HEK293T (cell line): ENCODE data around the gene MPV17L2.
"Not testable (repeated sequence)": the region's sequence is repeated elsewhere in the genome, so short reads cannot be mapped to it uniquely, and the experiment has no call there.

Experiments used
- CTCF ChIA-PET: fragments of 350-600 bp; formaldehyde crosslinking; extraction: SDS; loops from one replicate; lab custom pipeline; 2021; ENCODE audit warnings: antibody characterized with exemption, inconsistent platforms; lab: Yijun Ruan, JAX
- POLR2A ChIA-PET: fragments of 350-600 bp; formaldehyde crosslinking; extraction: SDS; loops from one replicate; lab custom pipeline; 2020; ENCODE audit warnings: antibody characterized with exemption, inconsistent platforms; lab: Yijun Ruan, JAX
- DNase-seq: peaks from one replicate; pipeline ENCODE4 v3.0.0; 2012; ENCODE audit warnings: mixed read lengths; ENCODE audit errors: extremely low spot score
- ARNT ChIP-seq: fragments of 450-650 bp; IDR thresholded peaks from 2 replicates; pipeline ENCODE4 v1.6.1; 2017; ENCODE audit warnings: mild to moderate bottlenecking
- BHLHE40 ChIP-seq: fragments of 450-650 bp; IDR thresholded peaks from 2 replicates; pipeline ENCODE4 v1.6.1; 2016; ENCODE audit warnings: mild to moderate bottlenecking, moderate library complexity, borderline replicate concordance
- CTBP1 ChIP-seq: fragments of 450-650 bp; IDR thresholded peaks from 2 replicates; pipeline ENCODE4 v1.6.1; 2016; ENCODE audit warnings: borderline replicate concordance
- ELF4 ChIP-seq: fragments of 450-650 bp; IDR thresholded peaks from 2 replicates; pipeline ENCODE4 v1.6.1; 2017; ENCODE audit warnings: antibody characterized with exemption
- FOXA1 ChIP-seq: fragments of 450-650 bp; IDR thresholded peaks from 2 replicates; pipeline ENCODE4 v1.6.1; 2016; ENCODE audit warnings: mild to moderate bottlenecking
- FOXK2 ChIP-seq: fragments of 450-650 bp; IDR thresholded peaks from 2 replicates; pipeline ENCODE4 v1.6.1; 2016; ENCODE audit warnings: mild to moderate bottlenecking
- FOXM1 ChIP-seq: fragments of 450-650 bp; IDR thresholded peaks from 2 replicates; pipeline ENCODE4 v1.6.1; 2017; ENCODE audit warnings: mild to moderate bottlenecking, borderline replicate concordance
- HDGF ChIP-seq: fragments of 450-650 bp; IDR thresholded peaks from 2 replicates; pipeline ENCODE4 v1.6.1; 2017; ENCODE audit warnings: antibody characterized with exemption, borderline replicate concordance
- L3MBTL2 ChIP-seq: fragments of 450-650 bp; conservative IDR thresholded peaks from 2 replicates; pipeline ENCODE4 v1.6.1; 2016; ENCODE audit warnings: mild to moderate bottlenecking
- LEF1 ChIP-seq: fragments of 450-650 bp; IDR thresholded peaks from 2 replicates; pipeline ENCODE4 v1.6.1; 2017; ENCODE audit warnings: mild to moderate bottlenecking, borderline replicate concordance
- NFRKB ChIP-seq: fragments of 450-650 bp; IDR thresholded peaks from 2 replicates; pipeline ENCODE4 v1.6.1; 2016; ENCODE audit warnings: mild to moderate bottlenecking, moderate library complexity
- PKNOX1 ChIP-seq: fragments of 450-650 bp; IDR thresholded peaks from 2 replicates; pipeline ENCODE4 v1.6.1; 2016
- SP1 ChIP-seq: fragments of 450-650 bp; IDR thresholded peaks from 2 replicates; pipeline ENCODE4 v1.6.1; 2017
- SUZ12 ChIP-seq: fragments of 450-650 bp; IDR thresholded peaks from 2 replicates; pipeline ENCODE4 v1.6.1; 2016; ENCODE audit warnings: mild to moderate bottlenecking
- TARDBP ChIP-seq: fragments of 450-650 bp; IDR thresholded peaks from 2 replicates; pipeline ENCODE4 v1.6.1; 2016
- ZNF384 ChIP-seq: fragments of 450-650 bp; IDR thresholded peaks from 2 replicates; pipeline ENCODE4 v1.6.1; 2016

Gene MPV17L2

GRCh38 chr19:18206018-18206417, 13.0 kb downstream of the MPV17L2 start:
- TF ChIP-seq LEF1 (no peak), L3MBTL2 (no peak), NFRKB (no peak), ARNT (no peak), FOXM1 (no peak), CTBP1 (no peak)
- CTCF ChIA-PET: interaction anchor here (0.9 to 3.9 kb wide), 3 partner anchors 27 to 93 kb away, joined by 3 to 30 read pairs (median 5); no protein-coding TSS in a partner anchor
- POLR2A ChIA-PET: interaction anchor here (0.8 to 3.2 kb wide), 5 partner anchors 13 to 117 kb away, joined by 3 to 22 read pairs (median 3); partner anchors contain the start of genes JUND, LSM4 and MPV17L2
- DNase-seq: no peak

GRCh38 chr19:18208098-18208951, 15.3 kb downstream of the MPV17L2 start:
- no peak for TF ChIP-seq SP1
- TF ChIP-seq ARNT: no peak
- ChIA-PET POLR2A (interaction anchor here (1.2 to 1.3 kb wide), 2 partner anchors 15 to 73 kb away, joined by 4 to 7 read pairs; partner anchors contain the start of genes JUND and MPV17L2), CTCF (interaction anchor here (0.5 to 1.9 kb wide), 10 partner anchors 8 to 74 kb away, joined by 3 to 18 read pairs (median 4); no protein-coding TSS in a partner anchor)
- peak; percentile 53 for DNase-seq

DNA sequence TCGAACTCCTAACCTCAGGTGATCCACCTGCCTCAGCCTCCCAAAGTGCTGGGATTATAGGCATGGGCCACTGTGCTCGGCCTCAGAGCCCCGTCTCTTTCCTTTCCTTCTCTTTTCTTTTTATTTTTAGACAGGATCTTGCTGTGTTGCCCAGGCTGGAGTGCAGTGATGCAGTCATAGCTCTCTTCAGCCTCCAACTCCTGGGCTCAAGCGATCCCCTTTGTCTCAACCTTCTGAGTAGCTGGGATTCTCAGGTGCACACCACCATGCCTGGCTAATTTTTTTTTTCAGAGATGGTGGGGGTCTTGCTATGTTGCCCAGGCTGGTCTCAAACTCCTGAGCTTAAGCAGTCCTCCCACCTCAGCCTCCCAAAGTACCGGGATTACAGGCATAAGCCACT, 16.9 kb downstream of the MPV17L2 start:
- ChIA-PET POLR2A (interaction anchor here (1.1 to 2.2 kb wide), 3 partner anchors 14 to 72 kb away, joined by 3 to 6 read pairs (median 5); partner anchors contain the start of genes JUND and MPV17L2), CTCF (interaction anchor here (1.4 to 1.6 kb wide), 2 partner anchors 42 to 119 kb away, joined by 3 to 4 read pairs; no protein-coding TSS in a partner anchor)
- not testable (repeated sequence) for DNase-seq

- ChIA-PET CTCF (no interaction called here), POLR2A (no interaction called here)
- DNase-seq: no peak
- TF ChIP-seq LEF1 (no peak), L3MBTL2 (no peak), BHLHE40 (no peak), FOXA1 (no peak), TARDBP (no peak), ARNT (no peak), FOXM1 (no peak), PKNOX1 (no peak), CTBP1 (no peak)
Observed at GRCh38 chr19:18211683-18212082, 18.7 kb downstream of the MPV17L2 start.

DNA sequence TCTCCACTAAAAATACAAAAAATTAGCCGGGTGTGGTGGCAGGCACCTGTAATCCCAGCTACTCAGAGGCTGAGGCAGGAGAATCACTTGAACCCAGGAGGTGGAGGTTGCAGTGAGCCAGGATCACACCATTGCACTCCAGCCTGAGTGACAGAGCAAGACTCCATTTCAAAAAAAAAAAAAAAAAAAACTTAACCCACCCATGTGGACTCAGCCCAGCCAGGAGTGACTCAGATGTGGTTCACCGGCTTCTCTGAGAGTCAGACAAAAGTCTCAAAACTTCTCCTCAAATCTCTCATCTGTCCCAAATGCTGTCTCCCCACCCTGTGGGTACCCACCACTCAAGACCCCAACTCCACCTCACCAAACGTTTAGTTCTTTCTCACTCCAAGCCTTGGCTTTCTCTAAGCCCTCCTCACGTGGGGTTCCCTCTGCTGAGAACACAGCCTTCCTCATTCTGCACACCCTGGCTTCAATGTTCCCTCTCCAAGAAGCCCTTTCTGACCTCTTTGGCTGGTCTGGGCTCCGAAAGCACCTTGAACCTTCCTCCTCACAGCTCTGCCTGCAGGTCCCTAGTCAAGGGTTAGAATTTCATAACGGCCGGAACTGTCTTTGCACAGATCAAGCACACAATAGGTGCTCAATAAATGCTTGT, 21.9 kb downstream of the MPV17L2 start:
- no peak for TF ChIP-seq ZNF384
- TF ChIP-seq L3MBTL2: no peak
- no peak for TF ChIP-seq FOXK2
- TF ChIP-seq BHLHE40: no peak
- TF ChIP-seq PKNOX1: no peak
- TF ChIP-seq FOXM1: no peak
- no peak for TF ChIP-seq HDGF
- TF ChIP-seq NFRKB: no peak
- no peak for TF ChIP-seq FOXA1
- TF ChIP-seq TARDBP: no peak
- TF ChIP-seq SP1: no peak
- TF ChIP-seq ARNT: no peak
- TF ChIP-seq CTBP1: no peak
- no peak for TF ChIP-seq SUZ12
- TF ChIP-seq ELF4: no peak
- no peak for TF ChIP-seq LEF1
- ChIA-PET CTCF (interaction anchor here (1.0 kb wide), 1 partner anchor 37 kb away, joined by 3 read pairs; no protein-coding TSS in a partner anchor), POLR2A (interaction anchor here (1.0 kb wide), 1 partner anchor 22 kb away, joined by 4 read pairs; the partner anchor contains the start of gene MPV17L2)
- no peak for DNase-seq

GRCh38 chr19:18216789-18217188, 23.8 kb downstream of the MPV17L2 start:
- CTCF ChIA-PET: interaction anchor here (0.7 kb wide), 1 partner anchor 8 kb away, joined by 3 read pairs; no protein-coding TSS in a partner anchor
- POLR2A ChIA-PET: no interaction called here
- TF ChIP-seq CTBP1: no peak
- DNase-seq: no peak

DNA sequence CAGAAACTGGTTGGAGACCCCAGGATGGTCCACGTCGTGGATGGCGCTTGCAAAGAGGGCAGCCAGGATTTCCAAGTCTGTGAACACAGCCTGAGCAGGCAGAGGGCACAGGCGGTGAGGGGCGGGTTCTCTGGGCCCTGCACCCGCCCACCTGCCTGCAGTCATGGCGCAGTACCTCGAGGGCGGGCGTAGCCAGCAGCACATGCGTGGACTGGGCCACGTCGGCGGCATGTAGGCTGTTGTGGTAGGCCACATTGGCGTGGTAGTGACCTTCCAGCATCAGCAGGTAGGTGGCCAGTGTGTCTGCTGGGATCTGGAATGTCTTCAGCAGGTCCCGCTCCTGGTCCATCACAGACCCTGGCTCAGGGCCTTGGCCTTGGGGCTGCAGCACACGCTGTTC, 25.1 kb downstream of the MPV17L2 start:
- TF ChIP-seq ELF4 (no peak), LEF1 (no peak), L3MBTL2 (no peak), SUZ12 (no peak), ARNT (no peak), FOXA1 (no peak), NFRKB (no peak), FOXK2 (no peak), ZNF384 (no peak), SP1 (no peak), TARDBP (no peak), CTBP1 (no peak), HDGF (no peak), PKNOX1 (no peak)
- ChIA-PET POLR2A (no interaction called here), CTCF (no interaction called here)
- no peak for DNase-seq
